Measurements from ENCODE around the gene PIAS4.
A peak's percentile ranks its signal among the peaks of the same experiment; 100 is the strongest.

The PIAS4 gene

GRCh38 chr19:3984908-3985642 lies 22.5 kb upstream of the PIAS4 start, which contains the start of gene EEF2 (continued):
- TF ChIP-seq ZSCAN4 (tag by site-specific recombination; IDR thresholded peaks at IDR 0.05): 0 out of 2 replicates have a peak, but pooled peaks have one; percentile 11
- no peak for TF ChIP-seq ZNF488 (tag by site-specific recombination; IDR thresholded peaks at IDR 0.05)
- TF ChIP-seq ZNF211 (tag by site-specific recombination; IDR thresholded peaks at IDR 0.05; ENCODE audit: low read depth): no peak
- no peak for TF ChIP-seq ZNF837 (tag by site-specific recombination; IDR thresholded peaks at IDR 0.05)
- peak; percentile 73 for TF ChIP-seq ZFHX2 (tag by site-specific recombination; conservative IDR thresholded peaks at IDR 0.05)
- TF ChIP-seq BCL11B (tag by site-specific recombination; IDR thresholded peaks at IDR 0.05; ENCODE audit: low read depth): no peak
- TF ChIP-seq ZNF776 (tag by site-specific recombination; IDR thresholded peaks at IDR 0.05; ENCODE audit: borderline replicate concordance): no peak; the same call in 1 of the 2 replicates
- TF ChIP-seq ZNF518A (tag by site-specific recombination; conservative IDR thresholded peaks at IDR 0.05; ENCODE audit: low read depth): no peak
- no peak for TF ChIP-seq ZBTB10 (tag by site-specific recombination; IDR thresholded peaks at IDR 0.05)
- peak; percentile 95 for TF ChIP-seq ATF2 (tag by site-specific recombination; IDR thresholded peaks at IDR 0.05; ENCODE audit: low read depth)
- TF ChIP-seq ZNF571 (tag by site-specific recombination; IDR thresholded peaks at IDR 0.05): no peak
- TF ChIP-seq ZNF391 (tag by site-specific recombination; IDR thresholded peaks at IDR 0.05; ENCODE audit: borderline replicate concordance, low read depth): 0 out of 2 replicates have a peak, but pooled peaks have one; percentile 92
- no peak for TF ChIP-seq ZFP3 (tag by site-specific recombination; IDR thresholded peaks at IDR 0.05; ENCODE audit: low read depth)
- 0 out of 2 replicates have a peak, but pooled peaks have one; percentile 52 for TF ChIP-seq ZSCAN5A (tag by site-specific recombination; IDR thresholded peaks at IDR 0.05)
- no peak for TF ChIP-seq ZNF791 (tag by site-specific recombination; IDR thresholded peaks at IDR 0.05)
- TF ChIP-seq PBX3 (CRISPR knock-in tag; IDR thresholded peaks at IDR 0.05): peak; percentile 79; the same call in 1 of the 2 replicates
- TF ChIP-seq ZNF24 (tag by site-specific recombination; IDR thresholded peaks at IDR 0.05): peak; percentile 77; the same call in 1 of the 2 replicates
- no peak for TF ChIP-seq MYNN (tag by site-specific recombination; IDR thresholded peaks at IDR 0.05; ENCODE audit: borderline replicate concordance)
- no peak for TF ChIP-seq ZNF426 (tag by site-specific recombination; IDR thresholded peaks at IDR 0.05)
- no peak for TF ChIP-seq ZNF514 (tag by site-specific recombination; IDR thresholded peaks at IDR 0.05)
- peak; percentile 93 for TF ChIP-seq KLF17 (tag by site-specific recombination; IDR thresholded peaks at IDR 0.05)
- TF ChIP-seq ZSCAN30 (tag by site-specific recombination; IDR thresholded peaks at IDR 0.05): peak; percentile 88

Measured in HEK293 (cell line).